B cell (primary cell): ENCODE measurements around the gene ASIC1. TPM values are rescaled to one million over a fixed set of nuclear protein-coding genes. Genes with fewer than 3 reads are reported as not detected.

Source experiments
- ATAC-seq: fragments of 200-7000 bp; cut with Tn5 transposase; one replicate; pipeline ENCODE4 v1.10.0; 2021; ENCODE audit warnings: low read depth, mild to moderate bottlenecking, moderate number of reproducible peaks, moderate library complexity
- CTCF ChIA-PET: fragments of 350-600 bp; sonication (Branson Sonifier 250); formaldehyde crosslinking; loops from one replicate; lab custom pipeline; 2021; ENCODE audit warnings: antibody characterized with exemption, inconsistent platforms; lab: Charles Lee
- POLR2A ChIA-PET: fragments of 350-600 bp; sonication (Branson Sonifier 250); formaldehyde crosslinking; loops from one replicate; lab custom pipeline; 2021; ENCODE audit warnings: antibody characterized with exemption; lab: Charles Lee
- DNase-seq: peaks from one replicate; pipeline ENCODE4 v3.0.0; 2013
- H2AFZ ChIP-seq: 2 replicates; pipeline ENCODE4 v1.6.1; 2012; ENCODE audit warnings: mild to moderate bottlenecking, low read depth, low read length; ENCODE audit not compliant: insufficient read depth, poor library complexity, severe bottlenecking
- H3K27ac ChIP-seq, 2 donors: 1 replicate in 1 of 2; 2 replicates in 1 of 2; pipeline ENCODE4 v1.5.1; 2012 to 2013; ENCODE audit warnings: low read length in 2 of 2, mild to moderate bottlenecking in 2 of 2, moderate library complexity in 1 of 2
- H3K27me3 ChIP-seq, 4 experiments: fragments of 200-600 bp in 1 of 4; sonication (generic) in 1 of 4; replicated peaks in 1 of 4; 1 replicate in 2 of 4; 2 replicates in 2 of 4; pipeline versions ENCODE4 v1.6.1 to v1.7.0; 2013 to 2016; ENCODE audit warnings: low read length in 3 of 4, mild to moderate bottlenecking in 2 of 4, mixed read lengths in 1 of 4, moderate library complexity in 1 of 4; ENCODE audit not compliant: insufficient read depth in 4 of 4, control insufficient read depth in 3 of 4; ENCODE audit errors: control extremely low read depth in 1 of 4
- H3K36me3 ChIP-seq, 2 experiments: replicated peaks in 1 of 2; 1 replicate in 1 of 2; 2 replicates in 1 of 2; pipeline versions ENCODE4 v1.6.1 to v1.7.1; 2013; ENCODE audit warnings: low read length in 1 of 2; ENCODE audit not compliant: insufficient read depth in 2 of 2, control insufficient read depth in 1 of 2; ENCODE audit errors: control extremely low read depth in 1 of 2, extremely low read depth in 1 of 2
- H3K4me1 ChIP-seq, 2 donors: fragments of 200-600 bp in 1 of 2; sonication (generic) in 1 of 2; 1 replicate in 1 of 2; 2 replicates in 1 of 2; pipeline versions ENCODE4 v1.5.1 to v1.6.1; 2013 to 2017; ENCODE audit warnings: low read length in 2 of 2; ENCODE audit not compliant: control insufficient read depth in 2 of 2, insufficient read depth in 2 of 2
- H3K4me2 ChIP-seq: replicated peaks from 2 replicates; pipeline ENCODE3; 2012; ENCODE audit warnings: mild to moderate bottlenecking, low read depth, low read length; ENCODE audit not compliant: poor library complexity, severe bottlenecking
- H3K4me3 ChIP-seq, 5 experiments: fragments of 200-600 bp in 1 of 5; sonication (generic) in 1 of 5; 1 replicate in 3 of 5; 2 replicates in 2 of 5; pipeline versions ENCODE4 v1.5.1 to v1.7.0; 2011 to 2016; ENCODE audit warnings: low read length in 4 of 5, mild to moderate bottlenecking in 4 of 5, low read depth in 2 of 5, control low read depth in 1 of 5, moderate library complexity in 1 of 5; ENCODE audit not compliant: insufficient read depth in 1 of 5; ENCODE audit errors: control extremely low read depth in 1 of 5, extremely low read depth in 1 of 5
- H3K79me2 ChIP-seq: fragments of 200-600 bp; sonication (generic); one replicate; pipeline ENCODE4 v1.6.0; 2016; ENCODE audit warnings: low read length; ENCODE audit not compliant: control insufficient read depth, insufficient read depth
- H3K9ac ChIP-seq: fragments of 200-600 bp; sonication (generic); 2 replicates; pipeline ENCODE4 v1.6.1; 2017; ENCODE audit warnings: mild to moderate bottlenecking, low read length, moderate library complexity
- H3K9me3 ChIP-seq, 3 donors: one replicate each; pipeline versions ENCODE4 v1.6.1 to v1.7.1; 2013; ENCODE audit warnings: low read length in 2 of 3; ENCODE audit not compliant: control insufficient read depth in 2 of 3, insufficient read depth in 1 of 3; ENCODE audit errors: control extremely low read depth in 1 of 3
- H4K20me1 ChIP-seq: 2 replicates; pipeline ENCODE4 v1.6.0; 2012; ENCODE audit warnings: mild to moderate bottlenecking, low read length; ENCODE audit not compliant: insufficient read depth, control insufficient read depth, poor library complexity, severe bottlenecking
- H3K27ac Mint-ChIP-seq: one replicate; pipeline ENCODE4 v1.8.0; 2021; ENCODE audit warnings: mixed read lengths
- H3K27me3 Mint-ChIP-seq: one replicate; pipeline ENCODE4 v1.8.0; 2021; ENCODE audit warnings: mixed read lengths
- H3K4me1 Mint-ChIP-seq: one replicate; pipeline ENCODE4 v1.8.0; 2021; ENCODE audit warnings: mixed read lengths
- H3K4me3 Mint-ChIP-seq: one replicate; pipeline ENCODE4 v1.8.0; 2021; ENCODE audit warnings: mixed read lengths
- H3K9me3 Mint-ChIP-seq: one replicate; pipeline ENCODE4 v1.8.0; 2022; ENCODE audit warnings: mixed read lengths; ENCODE audit not compliant: insufficient read depth
- EZH2 ChIP-seq: IDR thresholded peaks from 2 replicates; pipeline ENCODE4 v1.6.1; 2012; ENCODE audit warnings: borderline replicate concordance, low read depth, mild to moderate bottlenecking, moderate library complexity, low read length; ENCODE audit not compliant: insufficient read depth, poor library complexity, severe bottlenecking
- WGBS: methylation state at CpG from one replicate; pipeline ENCODE4 v1.1.5; 2013; ENCODE audit warnings: missing lambda C conversion rate; ENCODE audit not compliant: insufficient coverage; 5-methylcytosine and 5-hydroxymethylcytosine counted together
- intact Hi-C: fragments of 100-400 bp; cut with micrococcal nuclease; formaldehyde crosslinking; loops from one replicate; pipeline ENCODE4 v1.10.0; 2022
- polyA plus RNA-seq: library from polyadenylated mRNA; depleted of rRNA; stranded (reverse); fragments of >200 nt; gene quantifications from 2 replicates; pipeline ENCODE4 v1.2.3, GENCODE V29; 2012
- total RNA-seq, 2 donors: library from RNA; stranded (reverse); fragments of 120-200 nt in 1 of 2; gene quantifications; 1 replicate in 1 of 2; 2 replicates in 1 of 2; pipeline versions ENCODE4 v1.2.3 to v1.2.4, GENCODE V29; 2013 to 2022
- TF ChIP-seq, protein P1 (sequence below): fragments of 200-600 bp; IDR thresholded peaks from one replicate; pipeline ENCODE4 v1.8.0; 2022; ENCODE audit warnings: antibody characterized with exemption, mild to moderate bottlenecking

The ASIC1 gene
- total and polyA plus RNA-seq, 2 donors (not counting 1 experiment from before 2014, with no cell fraction given): not detected

GRCh38 chr12:50039151-50039835, 18.1 kb upstream of the ASIC1 start:
- H3K36me3 ChIP-seq: no peaks in the 10 kb centered on the region
- H3K9ac ChIP-seq: no peak overlapping the region
- ATAC-seq (peak; percentile 66), DNase-seq (peak; percentile 76)
- H3K4me1 ChIP-seq: no peaks in the 10 kb centered on the region
- WGBS: 36% methylated on average over 5 of the region's 9 CpGs
- no peak overlapping the region for H3K4me3 ChIP-seq
- no peak overlapping the region for H3K4me2 ChIP-seq
- no peak overlapping the region for H3K27ac Mint-ChIP-seq
- TF ChIP-seq, protein P1, sequence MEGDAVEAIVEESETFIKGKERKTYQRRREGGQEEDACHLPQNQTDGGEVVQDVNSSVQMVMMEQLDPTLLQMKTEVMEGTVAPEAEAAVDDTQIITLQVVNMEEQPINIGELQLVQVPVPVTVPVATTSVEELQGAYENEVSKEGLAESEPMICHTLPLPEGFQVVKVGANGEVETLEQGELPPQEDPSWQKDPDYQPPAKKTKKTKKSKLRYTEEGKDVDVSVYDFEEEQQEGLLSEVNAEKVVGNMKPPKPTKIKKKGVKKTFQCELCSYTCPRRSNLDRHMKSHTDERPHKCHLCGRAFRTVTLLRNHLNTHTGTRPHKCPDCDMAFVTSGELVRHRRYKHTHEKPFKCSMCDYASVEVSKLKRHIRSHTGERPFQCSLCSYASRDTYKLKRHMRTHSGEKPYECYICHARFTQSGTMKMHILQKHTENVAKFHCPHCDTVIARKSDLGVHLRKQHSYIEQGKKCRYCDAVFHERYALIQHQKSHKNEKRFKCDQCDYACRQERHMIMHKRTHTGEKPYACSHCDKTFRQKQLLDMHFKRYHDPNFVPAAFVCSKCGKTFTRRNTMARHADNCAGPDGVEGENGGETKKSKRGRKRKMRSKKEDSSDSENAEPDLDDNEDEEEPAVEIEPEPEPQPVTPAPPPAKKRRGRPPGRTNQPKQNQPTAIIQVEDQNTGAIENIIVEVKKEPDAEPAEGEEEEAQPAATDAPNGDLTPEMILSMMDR: peak; percentile 84
- no peak for TF ChIP-seq EZH2
- H3K79me2 ChIP-seq: no peaks in the 10 kb centered on the region
- no peak overlapping the region for H3K27ac ChIP-seq
- no peaks in the 10 kb centered on the region for H3K27me3 ChIP-seq
- H3K4me3 Mint-ChIP-seq: no peak overlapping the region
- ChIA-PET CTCF (interaction anchor here (0.6 to 3.3 kb wide), 24 partner anchors 14 to 1840 kb away, joined by 3 to 22 read pairs (median 4); partner anchors contain the start of gene RACGAP1), POLR2A (interaction anchor here (0.5 to 0.6 kb wide), 2 partner anchors 133 to 795 kb away, joined by 4 read pairs; no protein-coding TSS in a partner anchor)
- no peaks in the 10 kb centered on the region for H3K9me3 ChIP-seq
- H4K20me1 ChIP-seq: no peaks in the 10 kb centered on the region
- intact Hi-C loops: loop anchor here (1.0 to 2.0 kb wide), 2 partner anchors 16 to 32 kb away; no protein-coding TSS in a partner anchor
- H3K4me1 Mint-ChIP-seq: no peaks in the 10 kb centered on the region
- no peaks in the 10 kb centered on the region for H3K9me3 Mint-ChIP-seq
- H2AFZ ChIP-seq: no peak overlapping the region
- H3K27me3 Mint-ChIP-seq: peaks cover 10% of the 10 kb centered on the region

DNA sequence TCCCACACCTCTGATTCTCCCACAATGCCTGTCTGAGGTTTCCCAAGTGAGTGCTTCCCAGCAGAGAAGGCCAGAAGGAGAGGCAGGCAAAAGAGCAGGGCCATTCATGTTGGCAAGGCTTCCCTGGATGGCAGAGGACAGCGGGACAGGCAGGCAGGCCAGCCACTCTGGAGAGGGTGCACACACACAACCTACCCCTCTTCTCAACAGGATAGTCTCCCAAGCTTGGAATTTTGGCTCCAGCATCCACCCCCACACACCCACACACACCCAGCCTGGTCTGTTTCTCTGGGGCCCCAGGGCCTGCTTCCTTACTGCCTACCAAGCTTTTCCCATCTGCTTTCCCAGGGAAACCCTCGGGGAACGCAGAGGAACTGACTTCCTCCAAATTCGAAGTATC, 16.7 kb upstream of the ASIC1 start:
- 73% methylated on average over 4 of the region's 4 CpGs for WGBS
- intact Hi-C loops: no loop called here
- Histone ChIP-seq H3K27me3 (no peaks in the 10 kb centered on the region), H4K20me1 (no peaks in the 10 kb centered on the region), H3K36me3 (no peaks in the 10 kb centered on the region), H3K9ac (no peak overlapping the region), H3K27ac (no peak overlapping the region), H3K4me2 (no peak overlapping the region), H2AFZ (no peak overlapping the region), H3K4me3 (no peak overlapping the region), H3K79me2 (no peaks in the 10 kb centered on the region), H3K4me1 (no peaks in the 10 kb centered on the region), H3K9me3 (no peaks in the 10 kb centered on the region)
- TF ChIP-seq, protein P1: no peak
- TF ChIP-seq EZH2: no peak
- no peak overlapping the region for H3K27ac Mint-ChIP-seq
- ATAC-seq (no peak), DNase-seq (no peak)
- H3K27me3 Mint-ChIP-seq: peaks cover 10% of the 10 kb centered on the region
- POLR2A ChIA-PET: no interaction called here
- no peak overlapping the region for H3K4me3 Mint-ChIP-seq
- CTCF ChIA-PET: interaction anchor here (0.7 to 3.3 kb wide), 5 partner anchors 15 to 1664 kb away, joined by 3 to 17 read pairs (median 6); partner anchors contain the start of gene RACGAP1
- H3K4me1 Mint-ChIP-seq: no peaks in the 10 kb centered on the region
- H3K9me3 Mint-ChIP-seq: no peaks in the 10 kb centered on the region
